Spleen (tissue), 7 donors: ENCODE results near the gene CCDC73.

Experiments used
- CTCF ChIP-seq, 11 experiments: fragments of 200-600 bp in 7 of 11; fragments of 450-650 bp in 4 of 11; sonication (generic) in 4 of 11; IDR thresholded peaks in 8 of 11; conservative IDR thresholded peaks in 3 of 11; 1 replicate in 7 of 11; 2 replicates in 4 of 11; pipeline versions ENCODE4 v1.4.0 to v1.8.0; 2016 to 2021; ENCODE audit warnings: antibody characterized with exemption in 11 of 11, inconsistent platforms in 4 of 11, mild to moderate bottlenecking in 1 of 11
- POLR2A ChIP-seq, 3 donors: fragments of 450-650 bp; IDR thresholded peaks; one replicate each; pipeline ENCODE4 v1.5.1; 2017; ENCODE audit warnings: antibody characterized with exemption in 3 of 3, mild to moderate bottlenecking in 1 of 3
- donor health status: DM: no; HTN: no; CAD: no; lungs with moderate emphysema.
- donor health status: DM: no; HTN: no; CAD: no.
- donor health status: DM: no; HTN: no; CAD: no.

GRCh38 chr11:32722255-32722654 lies 72.2 kb downstream of the CCDC73 start:
- TF ChIP-seq POLR2A (IDR thresholded peaks at IDR 0.05) = no peak
- TF ChIP-seq CTCF (IDR thresholded peaks at IDR 0.05 in 8 of 11, conservative IDR thresholded peaks at IDR 0.05 in 3 of 11) = no peak
